H7 (cell line): ENCODE results near the gene MASP2. TPM values are rescaled to one million over a fixed set of nuclear protein-coding genes. Genes with fewer than 3 reads are reported as not detected.
"Not testable (repeated sequence)": the region's sequence is repeated elsewhere in the genome, so short reads cannot be mapped to it uniquely, and the experiment has no call there.

Experiments used
- DNase-seq: peaks from one replicate; pipeline ENCODE4 v3.0.0; 2012
- H3K27me3 ChIP-seq: 2 replicates; pipeline ENCODE4 v1.6.0; 2011; ENCODE audit warnings: mild to moderate bottlenecking, low read length; ENCODE audit not compliant: control insufficient read depth, insufficient read depth
- H3K36me3 ChIP-seq: replicated peaks from 2 replicates; pipeline ENCODE4 v1.5.1; 2011; ENCODE audit warnings: low read length; ENCODE audit not compliant: control insufficient read depth, insufficient read depth
- H3K4me3 ChIP-seq: 2 replicates; pipeline ENCODE4 v1.5.1; 2011; ENCODE audit warnings: low read depth, mild to moderate bottlenecking, control low read depth, low read length, moderate library complexity; ENCODE audit not compliant: insufficient read depth
- total RNA-seq: library from RNA; depleted of rRNA; stranded (reverse); fragments of >200 nt; shearing (Covaris generic); gene quantifications from 2 replicates; pipeline ENCODE4 v1.2.3, GENCODE V29; 2014

Gene MASP2
- total RNA-seq, 1 experiment from 2014 or later, result 0.17 TPM

DNA sequence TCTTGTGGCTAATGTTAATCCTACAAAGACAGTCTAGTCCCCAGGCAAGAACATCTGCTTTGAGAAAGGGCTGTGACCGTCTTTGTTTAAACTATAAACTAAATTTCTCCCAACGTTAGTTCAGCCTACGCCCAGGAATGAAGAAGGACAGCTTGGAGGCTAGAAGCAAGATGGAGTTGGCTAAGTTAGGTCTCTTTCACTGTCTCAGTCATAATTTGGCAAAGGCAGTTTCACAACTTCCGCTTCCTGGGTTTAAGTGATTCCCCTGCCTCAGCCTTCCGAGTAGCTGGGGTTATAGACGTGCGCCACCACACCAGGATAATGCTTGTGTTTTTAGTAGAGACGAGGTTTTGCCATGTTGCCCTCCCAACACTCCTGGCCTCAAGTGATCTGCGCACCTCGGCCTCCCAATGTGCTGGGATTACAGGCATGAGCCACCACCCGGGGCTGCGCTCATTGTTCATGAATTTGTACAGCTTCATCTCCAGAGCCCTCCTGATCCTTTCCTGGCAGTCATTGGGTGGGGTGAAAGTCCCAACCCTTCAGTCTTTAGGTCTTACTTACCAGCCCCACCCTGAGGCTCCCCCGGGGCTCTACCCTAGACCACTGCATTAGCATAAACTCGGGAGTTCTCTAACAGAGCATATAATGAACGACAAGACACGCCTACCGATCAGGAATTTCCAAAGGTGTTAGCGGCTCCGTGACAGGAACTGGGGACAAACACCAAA lies 4.9 kb upstream of the MASP2 start:
- Histone ChIP-seq H3K36me3 (peaks cover 9% of the 10 kb centered on the region), H3K4me3 (no peak overlapping the region), H3K27me3 (no peaks in the 10 kb centered on the region)
- DNase-seq, result peak; percentile 39

DNA sequence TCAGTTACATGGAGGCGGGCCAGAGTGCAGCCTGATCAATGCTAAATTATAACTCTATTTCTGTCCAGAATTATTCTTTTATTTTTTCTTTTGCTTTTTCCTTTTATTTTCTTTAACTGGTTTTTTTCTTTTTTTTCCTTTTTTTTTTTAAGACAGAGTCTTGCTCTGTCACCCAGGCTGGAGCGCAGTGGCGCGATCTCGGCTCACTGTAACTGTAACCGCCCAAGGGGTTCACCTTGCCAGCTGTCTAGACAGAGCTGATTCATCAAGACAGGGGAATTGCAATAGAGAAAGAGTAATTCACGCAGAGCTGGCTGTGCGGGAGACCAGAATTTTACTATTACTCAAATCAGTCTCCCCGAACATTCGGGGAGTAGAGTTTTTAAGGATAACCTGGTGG lies 4.1 kb upstream of the MASP2 start:
- H3K27me3 ChIP-seq, DNase-seq, H3K4me3 ChIP-seq, H3K36me3 ChIP-seq: not testable (repeated sequence)

DNA sequence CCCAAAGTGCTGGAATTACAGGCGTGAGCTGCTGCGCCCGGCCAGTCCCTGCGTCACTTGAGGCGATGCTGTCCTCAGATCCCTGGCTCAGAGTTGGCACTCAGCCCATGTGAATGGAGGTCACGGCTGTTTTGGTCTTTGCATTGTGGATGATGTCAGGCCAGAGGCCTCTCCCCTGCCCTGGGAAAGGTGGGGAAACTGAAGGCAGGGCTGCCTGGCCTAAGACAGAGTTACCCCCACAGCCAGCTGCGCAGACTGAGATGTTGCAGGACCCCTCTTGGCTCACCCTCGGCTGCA lies 821 bp downstream of the MASP2 start:
- DNase-seq, result peak; percentile 35
- no peak overlapping the region for H3K4me3 ChIP-seq
- no peaks in the 10 kb centered on the region for H3K36me3 ChIP-seq
- H3K27me3 ChIP-seq, result no peaks in the 10 kb centered on the region

DNA sequence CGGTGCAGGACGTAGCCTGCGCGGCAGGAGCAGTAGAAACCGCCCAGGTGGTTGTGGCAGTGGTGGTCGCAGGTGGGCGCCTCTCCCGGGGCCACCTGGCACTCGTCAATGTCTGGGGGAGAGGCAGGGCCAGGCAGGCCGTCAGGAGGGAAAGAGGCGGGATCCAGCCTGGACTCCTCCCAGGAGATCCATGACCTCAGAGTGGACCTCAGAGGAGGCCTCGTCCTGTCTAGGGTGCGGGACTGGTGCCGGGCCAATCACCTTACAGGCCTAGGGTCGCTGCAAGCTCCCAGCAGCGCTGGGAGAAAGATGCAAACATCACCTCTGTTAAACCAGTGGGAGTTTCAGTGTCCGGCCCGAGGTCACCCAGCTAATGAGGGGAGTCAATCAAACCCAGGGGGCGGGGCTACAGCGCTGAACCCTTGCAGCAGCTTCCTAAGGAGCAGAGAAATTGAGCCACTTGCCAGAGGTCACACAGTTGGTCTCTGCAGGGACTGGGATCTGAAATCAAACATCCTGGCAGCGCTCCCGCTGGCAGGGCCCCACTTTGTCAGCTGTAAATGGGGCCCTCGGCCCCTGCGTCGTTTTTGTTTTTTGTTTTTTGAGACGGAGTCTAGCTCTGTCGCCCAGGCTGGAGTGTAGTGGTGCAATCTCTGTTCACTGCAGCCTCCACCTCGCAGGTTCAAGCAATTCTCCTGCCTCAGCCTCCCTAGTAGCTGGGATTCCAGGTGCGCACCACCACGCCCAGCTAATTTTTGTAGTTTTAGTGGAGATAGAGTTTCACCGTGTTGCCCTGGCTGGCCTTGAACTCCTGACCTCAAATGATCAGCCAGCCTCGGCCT lies 1.4 kb downstream of the MASP2 start:
- peak; percentile 92 for DNase-seq
- no peaks in the 10 kb centered on the region for H3K27me3 ChIP-seq
- H3K4me3 ChIP-seq, result no peak overlapping the region
- H3K36me3 ChIP-seq, result no peaks in the 10 kb centered on the region

GRCh38 chr1:11044849-11045427 lies 2.1 kb downstream of the MASP2 start:
- Histone ChIP-seq H3K36me3 (no peaks in the 10 kb centered on the region), H3K4me3 (no peak overlapping the region), H3K27me3 (no peaks in the 10 kb centered on the region)
- no peak for DNase-seq

DNA sequence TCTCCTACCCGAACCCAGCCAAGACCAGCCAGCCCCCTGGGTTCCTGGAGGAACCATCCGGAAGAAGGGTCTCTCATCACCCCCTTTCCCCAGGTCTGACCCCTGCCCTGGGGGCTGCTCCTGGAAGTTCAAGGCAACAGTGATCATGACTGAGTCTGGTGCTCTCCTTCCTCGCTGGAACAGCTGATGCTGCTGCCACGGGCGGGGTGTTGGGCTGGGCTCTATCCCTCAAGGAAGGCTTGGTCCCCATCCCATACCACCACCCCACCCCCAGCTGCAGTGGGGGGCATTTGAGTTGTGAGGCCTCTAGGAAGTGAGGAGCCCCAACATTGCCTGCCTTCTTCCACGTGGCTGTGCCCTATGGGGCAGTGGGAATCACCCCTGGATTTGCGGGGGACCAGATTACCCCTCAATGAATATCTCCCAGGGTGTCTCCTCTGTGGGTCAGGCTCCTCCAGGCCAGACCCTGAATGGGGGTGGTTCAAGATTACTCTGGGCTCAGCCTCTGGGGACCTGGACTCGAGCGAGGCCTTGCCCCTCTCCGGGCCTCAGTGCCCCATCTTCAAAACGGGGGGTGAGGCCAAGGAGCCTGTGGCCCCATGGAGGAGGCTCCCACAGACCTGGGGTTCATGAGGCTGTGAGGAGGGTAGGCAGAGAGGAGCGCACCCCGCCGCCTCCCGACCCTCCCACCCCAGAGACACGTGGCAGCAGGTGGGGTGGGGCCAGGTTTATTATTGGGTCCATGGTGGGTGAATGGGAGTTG lies 2.8 kb downstream of the MASP2 start:
- Histone ChIP-seq H3K4me3 (no peak overlapping the region), H3K27me3 (no peaks in the 10 kb centered on the region), H3K36me3 (no peaks in the 10 kb centered on the region)
- peak; percentile 44 for DNase-seq

GRCh38 chr1:11042995-11043874 lies 3.8 kb downstream of the MASP2 start:
- H3K27me3 ChIP-seq, result no peaks in the 10 kb centered on the region; the same call in 1 of the 2 replicates
- peak; percentile 45 for DNase-seq
- no peak overlapping the region for H3K4me3 ChIP-seq
- no peaks in the 10 kb centered on the region for H3K36me3 ChIP-seq

GRCh38 chr1:11042065-11042464 lies 5.0 kb downstream of the MASP2 start:
- no peaks in the 10 kb centered on the region; the same call in 1 of the 2 replicates for H3K27me3 ChIP-seq
- no peak for DNase-seq
- no peaks in the 10 kb centered on the region for H3K36me3 ChIP-seq
- no peak overlapping the region for H3K4me3 ChIP-seq

DNA sequence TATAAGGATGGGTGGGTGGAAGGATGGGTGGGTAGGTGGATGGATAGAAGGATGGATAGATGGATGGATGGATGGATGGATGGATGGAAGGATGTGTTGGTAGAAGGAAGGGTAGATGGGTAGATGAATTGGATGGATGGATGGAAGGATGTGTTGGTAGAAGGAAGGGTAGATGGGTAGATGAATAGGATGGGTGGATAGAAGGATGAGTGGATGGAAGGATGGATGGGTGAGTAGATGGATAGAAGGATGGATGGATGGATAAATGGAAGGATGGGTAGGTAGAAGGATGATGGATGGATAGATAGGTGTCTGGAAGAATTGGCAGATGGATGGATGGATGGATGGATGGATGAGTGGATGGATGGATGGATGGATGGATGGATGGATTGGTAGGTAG lies 6.0 kb downstream of the MASP2 start:
- no peak overlapping the region for H3K4me3 ChIP-seq
- H3K36me3 ChIP-seq, result no peaks in the 10 kb centered on the region
- H3K27me3 ChIP-seq, result no peaks in the 10 kb centered on the region; the same call in 1 of the 2 replicates
- no peak for DNase-seq

- not testable (repeated sequence) for H3K27me3 ChIP-seq, H3K36me3 ChIP-seq, H3K4me3 ChIP-seq, DNase-seq
These were observed 7.0 kb downstream of the MASP2 start for GRCh38 chr1:11040105-11040429.

GRCh38 chr1:11039351-11040104 lies 7.5 kb downstream of the MASP2 start:
- Histone ChIP-seq H3K4me3 (no peak overlapping the region), H3K36me3 (no peaks in the 10 kb centered on the region), H3K27me3 (no peaks in the 10 kb centered on the region; the same call in 1 of the 2 replicates)
- DNase-seq, result no peak

GRCh38 chr1:11037740-11038182 lies 9.3 kb downstream of the MASP2 start:
- H3K36me3 ChIP-seq, result no peaks in the 10 kb centered on the region
- H3K4me3 ChIP-seq, result no peak overlapping the region
- H3K27me3 ChIP-seq, result no peaks in the 10 kb centered on the region; the same call in 1 of the 2 replicates
- DNase-seq, result peak; percentile 91

DNA sequence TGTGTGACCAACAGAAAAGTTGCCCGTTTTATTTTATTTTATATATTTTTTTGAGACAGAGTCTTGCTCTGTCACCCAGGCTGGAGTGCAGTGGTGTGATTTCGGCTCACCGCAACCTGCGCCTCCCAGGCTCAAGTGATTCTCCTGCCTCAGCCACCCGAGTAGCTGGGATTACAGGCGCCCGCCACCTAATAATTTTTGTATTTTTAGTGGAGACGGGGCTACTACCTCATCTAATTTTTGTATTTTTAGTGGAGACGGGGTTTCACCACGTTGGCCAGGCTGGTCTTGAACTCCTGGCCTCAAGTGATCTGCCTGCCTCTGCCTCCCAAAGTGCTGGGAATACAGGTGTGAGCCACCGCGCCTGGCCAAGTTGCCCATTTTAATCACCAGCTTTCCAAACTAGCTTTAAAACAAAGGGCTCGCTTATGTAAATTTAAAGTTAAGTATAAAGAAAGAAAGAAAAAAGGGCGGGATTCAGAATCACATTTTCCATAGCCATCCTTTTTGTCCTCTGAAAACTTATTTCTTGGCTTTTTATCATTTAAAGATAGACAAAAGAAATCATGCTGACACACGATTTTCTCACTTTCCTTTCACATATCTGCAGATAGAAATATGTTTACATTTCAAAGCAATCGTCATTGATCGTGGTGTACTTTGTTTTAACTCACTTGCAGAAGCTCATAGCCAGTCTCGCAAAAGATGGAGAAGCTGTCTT lies 9.9 kb downstream of the MASP2 start:
- H3K27me3 ChIP-seq, H3K36me3 ChIP-seq, DNase-seq, H3K4me3 ChIP-seq: not testable (repeated sequence)
